Ishikawa (cell line): ENCODE data around the gene RHBDF2.

Source experiments
- CEBPB ChIP-seq: IDR thresholded peaks from 2 replicates; pipeline ENCODE4 v1.6.1; 2012
- CREB1 ChIP-seq: IDR thresholded peaks from 2 replicates; pipeline ENCODE4 v1.6.1; 2012; ENCODE audit warnings: low read depth
- EGR1 ChIP-seq: IDR thresholded peaks from 2 replicates; pipeline ENCODE4 v1.6.1; 2012
- EP300 ChIP-seq: IDR thresholded peaks from 2 replicates; pipeline ENCODE4 v1.6.1; 2012; ENCODE audit warnings: borderline replicate concordance
- FOXM1 ChIP-seq: IDR thresholded peaks from 2 replicates; pipeline ENCODE4 v1.6.1; 2012; ENCODE audit warnings: low read depth, borderline replicate concordance
- NFIC ChIP-seq: IDR thresholded peaks from 2 replicates; pipeline ENCODE4 v1.6.1; 2012
- RAD21 ChIP-seq: IDR thresholded peaks from 2 replicates; pipeline ENCODE4 v1.6.1; 2012; ENCODE audit warnings: low read depth
- TAF1 ChIP-seq: IDR thresholded peaks from 2 replicates; pipeline ENCODE4 v1.6.1; 2012; ENCODE audit warnings: low read depth, mild to moderate bottlenecking
- TCF12 ChIP-seq: IDR thresholded peaks from 2 replicates; pipeline ENCODE4 v1.6.1; 2012; ENCODE audit warnings: low read depth
- TEAD4 ChIP-seq: IDR thresholded peaks from 2 replicates; pipeline ENCODE4 v1.6.1; 2012
- YY1 ChIP-seq: IDR thresholded peaks from 2 replicates; pipeline ENCODE4 v1.6.1; 2012; ENCODE audit warnings: low read depth
- ZBTB7A ChIP-seq: IDR thresholded peaks from 2 replicates; pipeline ENCODE4 v1.6.1; 2012; ENCODE audit warnings: low read depth
- TF ChIP-seq, protein P1 (sequence below): IDR thresholded peaks from 2 replicates; pipeline ENCODE4 v1.6.1; 2012; ENCODE audit warnings: low read depth, mild to moderate bottlenecking
- TF ChIP-seq, protein P2 (sequence below): IDR thresholded peaks from 2 replicates; pipeline ENCODE4 v1.6.1; 2012
- TF ChIP-seq, protein P3 (sequence below): IDR thresholded peaks from 2 replicates; pipeline ENCODE4 v1.6.1; 2012

RHBDF2 gene

DNA sequence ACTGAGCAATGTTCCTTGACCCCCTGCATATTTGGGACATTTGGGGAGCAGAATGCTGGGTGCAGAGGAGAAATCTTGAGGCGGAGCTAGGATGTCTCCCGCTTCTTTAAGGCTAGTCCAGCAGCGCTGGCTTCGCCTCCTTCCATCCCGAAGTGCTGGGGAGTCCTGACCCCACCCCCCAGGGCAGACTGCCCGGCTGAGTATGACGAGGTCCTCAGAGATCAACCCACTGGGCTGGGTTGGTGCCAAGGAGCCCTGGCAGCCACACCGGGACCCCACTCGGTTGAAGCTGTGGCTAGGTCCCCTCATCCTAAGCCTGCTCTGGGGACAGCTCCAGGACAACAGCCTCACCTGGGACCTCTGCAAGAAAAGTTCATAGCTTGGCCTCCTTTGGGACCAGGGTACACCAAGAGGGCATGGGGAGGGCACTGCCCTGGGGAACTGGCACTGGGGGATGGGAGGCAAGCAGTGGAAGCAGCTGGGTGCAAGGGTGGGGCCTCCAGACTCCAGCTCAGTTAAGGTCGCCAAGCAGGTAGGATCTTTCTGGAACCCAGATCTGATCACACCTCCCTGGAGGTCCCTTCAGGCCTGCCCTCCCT lies 11.0 kb downstream of the RHBDF2 start:
- TF ChIP-seq FOXM1 (no peak), EGR1 (no peak), TEAD4 (no peak), TAF1 (no peak)

DNA sequence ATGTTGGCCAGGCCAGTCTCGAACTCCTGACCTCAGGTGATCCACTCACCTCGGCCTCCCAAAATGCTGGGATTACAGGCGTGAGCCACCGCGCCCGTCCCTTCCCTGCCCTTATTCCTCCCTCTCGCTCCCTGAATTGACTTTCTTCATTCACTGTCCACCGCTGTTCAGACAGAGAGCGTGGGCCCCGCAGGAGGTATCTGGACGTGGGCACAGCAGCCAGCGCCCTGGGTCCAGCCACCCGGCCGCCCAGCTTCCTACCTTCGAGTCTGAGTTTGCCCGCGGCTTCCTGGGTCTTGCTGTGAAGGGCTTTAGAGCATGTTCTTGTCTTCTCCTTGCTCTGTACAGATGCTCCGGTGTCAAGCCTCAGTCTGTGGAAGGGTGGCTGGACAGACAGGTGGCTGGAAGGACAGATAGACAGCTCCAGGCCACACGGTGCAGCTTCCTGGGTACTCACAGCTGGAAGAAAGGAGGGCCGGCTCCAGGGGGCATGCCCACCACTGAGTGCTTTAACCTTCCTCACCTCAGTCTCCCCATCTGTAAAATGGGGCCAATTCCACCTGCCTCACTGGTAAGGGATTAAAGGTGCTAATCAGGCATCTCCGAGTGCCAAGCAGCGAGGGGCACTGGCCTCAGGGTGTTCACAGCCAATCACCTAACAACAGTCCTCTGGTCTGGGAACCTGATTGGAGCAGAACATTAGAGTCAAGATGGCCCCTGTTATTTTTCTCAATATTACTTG lies 13.6 kb downstream of the RHBDF2 start:
- TF ChIP-seq YY1: no peak
- no peak for TF ChIP-seq TEAD4
- TF ChIP-seq CREB1: no peak
- TF ChIP-seq EP300: no peak
- no peak for TF ChIP-seq TAF1
- TF ChIP-seq, protein P1, sequence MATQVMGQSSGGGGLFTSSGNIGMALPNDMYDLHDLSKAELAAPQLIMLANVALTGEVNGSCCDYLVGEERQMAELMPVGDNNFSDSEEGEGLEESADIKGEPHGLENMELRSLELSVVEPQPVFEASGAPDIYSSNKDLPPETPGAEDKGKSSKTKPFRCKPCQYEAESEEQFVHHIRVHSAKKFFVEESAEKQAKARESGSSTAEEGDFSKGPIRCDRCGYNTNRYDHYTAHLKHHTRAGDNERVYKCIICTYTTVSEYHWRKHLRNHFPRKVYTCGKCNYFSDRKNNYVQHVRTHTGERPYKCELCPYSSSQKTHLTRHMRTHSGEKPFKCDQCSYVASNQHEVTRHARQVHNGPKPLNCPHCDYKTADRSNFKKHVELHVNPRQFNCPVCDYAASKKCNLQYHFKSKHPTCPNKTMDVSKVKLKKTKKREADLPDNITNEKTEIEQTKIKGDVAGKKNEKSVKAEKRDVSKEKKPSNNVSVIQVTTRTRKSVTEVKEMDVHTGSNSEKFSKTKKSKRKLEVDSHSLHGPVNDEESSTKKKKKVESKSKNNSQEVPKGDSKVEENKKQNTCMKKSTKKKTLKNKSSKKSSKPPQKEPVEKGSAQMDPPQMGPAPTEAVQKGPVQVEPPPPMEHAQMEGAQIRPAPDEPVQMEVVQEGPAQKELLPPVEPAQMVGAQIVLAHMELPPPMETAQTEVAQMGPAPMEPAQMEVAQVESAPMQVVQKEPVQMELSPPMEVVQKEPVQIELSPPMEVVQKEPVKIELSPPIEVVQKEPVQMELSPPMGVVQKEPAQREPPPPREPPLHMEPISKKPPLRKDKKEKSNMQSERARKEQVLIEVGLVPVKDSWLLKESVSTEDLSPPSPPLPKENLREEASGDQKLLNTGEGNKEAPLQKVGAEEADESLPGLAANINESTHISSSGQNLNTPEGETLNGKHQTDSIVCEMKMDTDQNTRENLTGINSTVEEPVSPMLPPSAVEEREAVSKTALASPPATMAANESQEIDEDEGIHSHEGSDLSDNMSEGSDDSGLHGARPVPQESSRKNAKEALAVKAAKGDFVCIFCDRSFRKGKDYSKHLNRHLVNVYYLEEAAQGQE: no peak
- no peak for TF ChIP-seq TCF12
- no peak for TF ChIP-seq FOXM1

DNA sequence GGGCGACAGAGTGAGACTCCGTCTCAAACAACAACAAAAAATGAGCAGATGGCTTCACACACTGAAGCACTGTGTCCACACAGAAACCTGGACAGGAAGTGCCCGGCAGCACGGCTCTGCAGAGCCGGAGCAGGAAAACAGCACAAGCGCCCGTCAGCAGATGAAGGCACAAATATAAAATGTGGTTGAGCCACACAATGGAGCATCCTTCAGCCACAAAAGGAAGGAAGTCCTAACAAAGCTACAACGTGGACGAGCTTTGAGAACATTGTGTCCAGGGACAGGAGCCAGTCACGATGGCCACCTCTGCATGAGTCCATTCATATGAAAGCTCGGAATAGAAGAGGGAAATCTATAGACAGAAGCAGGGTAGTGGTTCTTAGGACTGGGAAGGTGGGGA lies 15.7 kb downstream of the RHBDF2 start:
- TF ChIP-seq, protein P2, sequence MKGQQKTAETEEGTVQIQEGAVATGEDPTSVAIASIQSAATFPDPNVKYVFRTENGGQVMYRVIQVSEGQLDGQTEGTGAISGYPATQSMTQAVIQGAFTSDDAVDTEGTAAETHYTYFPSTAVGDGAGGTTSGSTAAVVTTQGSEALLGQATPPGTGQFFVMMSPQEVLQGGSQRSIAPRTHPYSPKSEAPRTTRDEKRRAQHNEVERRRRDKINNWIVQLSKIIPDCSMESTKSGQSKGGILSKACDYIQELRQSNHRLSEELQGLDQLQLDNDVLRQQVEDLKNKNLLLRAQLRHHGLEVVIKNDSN: no peak
- no peak for TF ChIP-seq EGR1
- TF ChIP-seq EP300: no peak
- TF ChIP-seq TEAD4: no peak
- TF ChIP-seq, protein P3, sequence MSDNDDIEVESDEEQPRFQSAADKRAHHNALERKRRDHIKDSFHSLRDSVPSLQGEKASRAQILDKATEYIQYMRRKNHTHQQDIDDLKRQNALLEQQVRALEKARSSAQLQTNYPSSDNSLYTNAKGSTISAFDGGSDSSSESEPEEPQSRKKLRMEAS: no peak
- TF ChIP-seq CEBPB: no peak
- no peak for TF ChIP-seq YY1
- no peak for TF ChIP-seq TAF1
- TF ChIP-seq FOXM1: no peak
- no peak for TF ChIP-seq NFIC
- TF ChIP-seq RAD21: no peak
- TF ChIP-seq, protein P1: no peak
- no peak for TF ChIP-seq TCF12
- no peak for TF ChIP-seq ZBTB7A
- no peak for TF ChIP-seq CREB1

DNA sequence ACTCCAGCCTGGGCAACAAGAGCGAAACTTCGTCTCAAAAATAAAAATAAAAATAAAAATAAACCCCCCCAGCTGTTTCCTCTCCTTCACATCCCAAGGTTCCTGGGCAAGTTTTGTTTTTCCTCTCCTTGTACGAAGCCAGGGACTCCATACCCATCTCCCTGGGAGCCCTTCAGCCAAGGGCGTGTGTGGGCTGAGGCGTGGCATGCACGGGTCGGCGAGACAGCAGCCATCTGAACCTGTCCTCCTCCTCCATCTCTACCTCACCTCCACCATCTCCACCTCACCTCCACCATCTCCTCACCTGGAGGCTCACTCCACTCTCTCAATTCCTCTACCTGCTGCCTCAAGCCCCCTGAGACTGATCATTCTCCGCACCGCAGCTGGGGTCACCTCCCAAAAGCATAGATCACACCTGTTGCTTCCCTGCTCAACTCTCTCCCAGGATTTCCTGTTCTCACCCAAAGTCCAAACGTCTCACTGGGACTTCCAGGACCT lies 16.9 kb downstream of the RHBDF2 start:
- TF ChIP-seq, protein P1: no peak
- TF ChIP-seq EGR1 (no peak), NFIC (no peak), CEBPB (no peak), TCF12 (no peak), TEAD4 (no peak), TAF1 (no peak), YY1 (no peak), ZBTB7A (no peak), CREB1 (no peak), RAD21 (no peak), EP300 (no peak), FOXM1 (no peak)
- TF ChIP-seq, protein P3: no peak
- TF ChIP-seq, protein P2: no peak
